ENCODE results near the gene ESPN. TPM values are rescaled to one million over a fixed set of nuclear protein-coding genes. Genes with fewer than 3 reads are reported as not detected.

The ESPN gene
- total RNA-seq, 1 donor from 2014 or later: 0.77 TPM

DNA sequence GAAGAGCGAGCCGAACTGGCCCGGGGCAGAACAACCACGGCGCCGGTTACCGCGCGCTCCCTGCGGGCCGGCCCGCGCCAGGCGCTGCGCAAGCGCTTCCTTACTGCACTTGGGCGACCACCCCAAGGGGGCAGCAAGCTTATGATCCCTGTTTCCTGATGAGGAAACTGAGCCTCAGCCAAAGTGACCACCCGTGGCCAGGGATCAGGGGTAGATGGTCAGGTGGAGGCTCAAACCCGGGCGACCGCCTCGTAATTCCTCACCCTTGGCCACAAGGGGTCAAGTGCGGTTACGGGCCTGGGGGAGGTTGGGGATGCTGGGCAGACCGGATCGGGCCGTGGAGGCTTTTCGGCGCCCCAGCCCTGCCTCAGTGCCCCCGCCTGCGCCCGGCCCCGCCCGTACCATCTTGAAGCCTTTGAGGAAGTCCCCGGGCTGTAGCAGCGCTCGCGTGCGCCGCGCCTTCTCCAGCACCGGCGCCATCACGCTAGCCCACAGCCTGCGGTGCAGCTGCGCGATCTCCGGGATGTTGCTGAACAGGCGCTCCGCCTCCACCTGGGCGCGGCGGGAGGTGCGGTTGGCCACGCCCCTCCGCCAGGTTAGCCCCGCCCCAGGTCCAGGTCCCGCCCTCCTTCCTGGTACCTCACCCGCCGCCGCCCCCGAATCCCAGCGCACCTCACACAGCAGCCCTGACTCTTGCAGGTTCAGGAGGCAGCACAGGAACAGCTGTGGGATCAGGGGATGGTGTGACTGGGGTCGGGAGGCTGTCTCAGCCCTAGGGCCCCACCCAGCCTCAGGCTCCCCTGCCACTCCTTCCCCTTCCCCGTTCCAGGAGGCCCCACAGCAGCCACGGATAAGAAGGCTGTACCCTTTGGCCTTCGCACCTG, 46.8 kb downstream of the ESPN start:
- ATAC-seq: no peak
- intact Hi-C loops (cut with micrococcal nuclease): no loop called here
- no peak for DNase-seq

DNA sequence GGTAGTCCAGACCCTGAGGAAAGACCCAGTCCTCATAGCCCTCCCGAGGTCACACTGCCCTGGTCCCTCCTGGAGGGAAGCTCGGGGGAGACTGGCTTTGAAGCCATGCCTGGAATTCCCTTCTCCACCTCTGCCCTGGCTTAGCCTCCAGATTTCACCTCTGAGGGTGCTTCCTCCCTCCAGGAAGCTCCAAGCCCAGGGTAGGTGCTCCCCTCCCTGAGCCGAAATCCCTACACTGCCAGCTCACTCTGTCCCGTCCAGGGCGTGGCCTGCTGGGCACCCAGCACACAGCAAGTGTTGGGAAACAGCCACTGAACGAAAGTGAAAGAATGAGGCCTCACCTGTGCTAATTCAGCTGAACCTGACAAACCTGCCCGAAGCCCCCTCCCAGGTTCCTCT, 47.4 kb downstream of the ESPN start:
- intact Hi-C loops (cut with micrococcal nuclease): no loop called here
- no peak for DNase-seq
- no peak for ATAC-seq

DNA sequence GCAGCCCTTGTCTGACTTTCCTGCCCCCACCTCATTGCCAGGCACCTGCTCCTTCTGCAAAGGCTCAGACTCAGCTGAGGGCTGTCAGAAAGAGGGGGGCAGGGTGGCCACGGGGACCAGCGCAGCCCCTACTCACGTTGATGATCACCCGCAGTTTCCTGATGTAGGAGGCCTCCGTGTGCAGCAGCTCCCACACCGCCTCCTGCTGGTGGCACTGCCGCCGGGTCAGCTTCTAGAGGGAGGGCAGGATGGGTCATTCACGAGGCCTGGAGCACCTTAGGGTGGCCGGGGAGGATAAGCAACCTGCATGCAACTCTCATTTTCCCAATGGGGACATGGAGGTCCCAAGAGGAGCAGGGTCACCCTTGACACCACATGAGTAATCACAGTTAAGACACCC, 47.8 kb downstream of the ESPN start:
- DNase-seq: no peak
- ATAC-seq: no peak
- intact Hi-C loops (cut with micrococcal nuclease): no loop called here

DNA sequence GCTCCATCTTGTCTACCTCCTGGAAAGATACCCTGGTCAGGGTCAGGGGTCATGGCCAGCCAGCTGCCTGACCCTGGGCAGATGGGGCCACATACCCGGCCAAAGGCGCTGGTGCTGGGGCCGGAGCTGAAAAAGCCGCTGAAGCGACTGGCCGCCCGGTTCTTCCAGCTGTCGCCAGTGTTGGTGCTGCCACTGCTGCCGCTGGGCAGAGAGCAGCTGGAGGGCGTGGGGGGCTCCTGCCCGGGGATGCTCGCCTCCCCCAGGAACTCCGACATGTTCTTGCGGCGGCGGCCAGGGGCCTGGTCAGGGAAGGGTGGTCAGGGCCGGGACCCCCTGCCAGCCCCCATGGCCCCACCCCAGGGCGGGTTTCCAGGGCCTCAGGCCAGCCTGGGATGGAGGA, 48.6 kb downstream of the ESPN start:
- no peak for DNase-seq
- intact Hi-C loops (cut with micrococcal nuclease): no loop called here
- no peak for ATAC-seq

DNA sequence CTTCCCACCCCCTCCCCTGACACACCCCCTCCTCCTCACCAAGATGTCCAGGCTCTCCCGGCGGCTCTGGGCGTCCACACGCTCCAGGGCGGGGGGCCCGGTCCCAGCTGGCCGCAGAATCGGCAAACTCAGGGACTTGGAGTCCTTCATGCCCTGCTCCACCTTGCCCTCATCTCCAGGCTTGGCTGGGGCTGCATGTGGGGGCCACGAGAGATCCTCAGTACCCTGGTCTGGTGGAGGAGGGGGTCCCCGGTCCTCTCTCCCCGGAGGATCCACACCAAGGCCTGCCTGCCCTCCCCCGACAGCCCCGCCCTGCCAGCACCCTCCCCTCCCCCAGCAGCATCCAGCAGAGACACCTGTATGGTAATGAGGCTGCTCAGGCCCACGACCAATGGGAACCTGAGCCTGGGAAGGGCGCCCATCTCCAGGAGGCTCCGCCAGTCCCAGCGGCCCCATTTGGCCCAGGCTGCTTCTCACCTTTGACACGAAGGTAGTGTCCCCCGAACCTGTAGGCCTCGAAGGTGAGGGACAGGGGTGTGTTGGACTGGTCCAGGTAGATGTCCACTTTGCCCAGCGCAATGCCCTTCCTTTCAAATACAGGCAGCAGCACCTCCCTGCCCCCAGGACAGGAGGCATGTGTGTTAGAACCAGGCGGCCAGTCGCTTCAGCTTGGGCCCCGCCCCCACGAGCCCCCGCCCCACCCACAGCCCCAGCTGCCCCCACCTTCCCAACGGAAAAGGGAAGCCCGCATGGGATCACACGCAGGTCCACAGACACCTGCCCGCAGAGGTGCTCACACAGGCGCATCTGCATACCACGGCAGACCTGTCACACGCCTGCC, 49.6 kb downstream of the ESPN start:
- intact Hi-C loops (cut with micrococcal nuclease): no loop called here
- ATAC-seq (no peak), DNase-seq (no peak)

DNA sequence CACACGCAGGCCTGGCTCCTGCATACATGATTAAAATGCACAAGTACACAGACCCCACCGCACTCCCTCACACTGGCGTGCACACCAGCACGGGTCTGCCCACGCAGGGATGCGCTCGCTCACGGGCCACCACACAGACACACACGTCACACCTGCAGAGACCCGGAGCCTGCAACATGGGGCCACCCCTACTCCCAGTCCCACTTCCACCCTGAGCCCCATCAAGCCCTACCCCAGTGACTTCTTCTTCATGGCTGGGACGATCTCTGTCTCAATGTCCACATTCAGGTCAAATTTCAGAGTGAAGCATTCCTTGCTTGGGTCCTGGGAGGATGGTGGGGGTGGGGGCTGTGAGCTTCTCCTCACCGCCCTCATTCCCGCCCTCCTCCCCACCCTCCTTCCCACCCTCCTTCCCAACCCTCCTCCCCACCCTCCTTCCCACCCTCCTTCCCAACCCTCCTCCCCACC, 50.3 kb downstream of the ESPN start:
- DNase-seq (no peak), ATAC-seq (no peak)
- intact Hi-C loops (cut with micrococcal nuclease): no loop called here

DNA sequence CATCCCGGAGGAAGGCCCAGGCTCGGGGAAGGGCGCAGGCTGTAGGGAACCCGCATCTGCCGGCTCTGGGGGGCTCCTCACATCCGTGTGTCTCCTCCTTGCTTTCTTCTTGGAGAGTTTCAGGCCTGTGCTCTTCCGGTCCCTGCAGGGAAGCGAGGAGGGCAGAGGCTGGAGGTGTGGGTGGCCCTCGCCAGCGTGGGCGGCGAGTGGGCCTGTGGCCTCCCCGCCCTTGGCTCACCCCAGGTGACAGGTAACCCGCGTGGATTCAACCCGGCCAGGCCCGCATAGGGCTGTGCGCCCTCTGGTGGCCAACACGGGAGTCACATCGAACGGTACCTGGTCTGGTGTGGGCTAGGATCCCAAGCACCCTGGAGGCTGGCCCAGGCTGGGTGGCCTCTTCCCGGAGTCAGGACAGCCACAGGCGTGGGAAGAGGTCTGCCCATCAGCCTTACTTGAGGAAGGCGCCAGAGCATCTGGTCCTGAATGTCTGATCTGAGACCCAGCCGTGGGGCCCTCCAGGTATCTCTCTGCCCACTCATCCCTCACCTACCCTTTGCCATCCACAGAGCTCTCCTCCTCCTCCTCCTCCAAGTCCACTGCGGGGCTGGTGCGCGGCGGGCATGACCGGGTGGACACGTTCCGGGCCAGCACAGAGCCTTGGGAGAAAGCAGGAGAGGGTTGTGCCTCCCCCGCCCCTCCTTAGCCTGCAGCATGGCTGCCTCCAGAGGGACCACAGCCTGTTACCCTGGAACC, 51.0 kb downstream of the ESPN start:
- ATAC-seq: peak; percentile 81
- intact Hi-C loops (cut with micrococcal nuclease): no loop called here
- DNase-seq: peak; percentile 79

DNA sequence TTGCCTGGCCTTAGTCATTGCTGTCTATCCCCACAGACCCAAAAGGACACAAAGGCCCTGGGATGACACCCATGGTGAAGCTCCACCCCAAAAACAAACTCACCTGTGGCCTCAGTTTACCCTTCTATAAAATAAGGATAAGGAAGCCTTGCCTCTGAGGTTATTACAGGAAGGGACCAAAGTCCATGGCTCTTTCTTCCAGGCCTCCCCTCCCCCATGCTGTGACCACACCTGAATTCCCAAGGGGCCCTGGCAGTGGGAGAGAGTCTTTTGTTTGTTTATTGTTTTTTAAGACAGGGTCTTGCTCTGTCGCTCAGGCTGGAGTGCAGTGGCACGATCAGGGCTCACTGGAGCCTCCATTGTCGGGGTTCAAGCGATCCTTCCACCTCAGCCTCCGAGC, 51.9 kb downstream of the ESPN start:
- DNase-seq (no peak), ATAC-seq (no peak)
- intact Hi-C loops (cut with micrococcal nuclease): no loop called here

DNA sequence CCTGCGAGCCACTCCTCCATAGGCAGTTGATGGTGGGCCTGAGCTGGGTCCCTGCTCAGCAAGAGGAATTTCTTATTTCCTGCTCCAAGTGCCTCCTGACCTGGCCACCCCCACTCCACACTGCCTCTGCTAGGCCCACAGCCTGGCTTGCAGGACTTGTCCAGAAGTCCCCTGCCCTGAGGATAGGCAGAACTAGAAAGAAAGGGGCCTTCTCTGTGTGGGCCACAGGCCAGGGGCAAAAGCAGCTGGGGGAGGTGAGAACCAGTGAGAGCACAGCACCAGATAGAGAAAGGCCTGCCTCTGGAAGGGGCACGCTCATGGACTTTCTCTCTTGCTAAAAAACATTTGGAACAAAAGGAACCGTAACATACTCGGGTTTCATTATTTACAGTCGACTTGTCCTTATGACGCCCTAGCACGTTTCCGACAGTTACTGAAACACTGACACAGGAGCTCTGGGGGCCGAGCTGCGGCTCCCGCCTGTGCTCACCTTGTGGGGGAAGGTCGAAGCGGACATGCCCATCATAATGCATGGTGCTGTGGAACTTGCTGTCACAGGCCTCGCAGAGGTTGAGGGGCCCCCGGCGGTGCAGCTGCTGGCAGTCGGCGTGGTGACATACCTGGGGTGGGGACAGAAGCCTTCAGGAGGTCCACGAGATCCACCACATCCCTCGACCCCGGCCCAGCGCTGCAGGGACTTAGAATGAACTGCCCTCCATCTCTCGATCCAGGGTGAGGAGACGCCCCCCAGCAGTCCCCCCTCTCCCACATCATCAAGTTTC, 52.7 kb downstream of the ESPN start:
- DNase-seq: no peak
- ATAC-seq: no peak
- intact Hi-C loops (cut with micrococcal nuclease): no loop called here

DNA sequence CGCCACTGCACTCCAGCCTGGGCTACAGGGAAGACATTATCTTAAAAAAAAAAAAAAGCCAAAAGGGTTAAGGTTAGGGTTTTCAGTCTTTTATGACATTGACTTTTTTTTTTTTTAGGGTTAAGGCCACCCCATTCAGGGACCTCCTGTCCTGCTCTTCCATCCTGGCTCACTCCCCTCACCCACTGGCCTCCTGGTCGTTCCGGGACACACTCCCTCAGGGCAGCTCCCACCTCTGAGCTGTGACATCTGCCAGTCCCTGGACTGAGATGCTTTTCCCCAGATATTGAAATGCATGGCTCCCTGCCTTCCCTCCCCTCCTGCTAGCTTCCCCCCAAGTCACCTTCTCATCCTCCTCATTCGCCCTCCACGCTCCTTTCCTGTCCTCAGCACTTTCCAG, 57.2 kb downstream of the ESPN start:
- intact Hi-C loops (cut with micrococcal nuclease): no loop called here
- no peak for ATAC-seq
- no peak for DNase-seq

DNA sequence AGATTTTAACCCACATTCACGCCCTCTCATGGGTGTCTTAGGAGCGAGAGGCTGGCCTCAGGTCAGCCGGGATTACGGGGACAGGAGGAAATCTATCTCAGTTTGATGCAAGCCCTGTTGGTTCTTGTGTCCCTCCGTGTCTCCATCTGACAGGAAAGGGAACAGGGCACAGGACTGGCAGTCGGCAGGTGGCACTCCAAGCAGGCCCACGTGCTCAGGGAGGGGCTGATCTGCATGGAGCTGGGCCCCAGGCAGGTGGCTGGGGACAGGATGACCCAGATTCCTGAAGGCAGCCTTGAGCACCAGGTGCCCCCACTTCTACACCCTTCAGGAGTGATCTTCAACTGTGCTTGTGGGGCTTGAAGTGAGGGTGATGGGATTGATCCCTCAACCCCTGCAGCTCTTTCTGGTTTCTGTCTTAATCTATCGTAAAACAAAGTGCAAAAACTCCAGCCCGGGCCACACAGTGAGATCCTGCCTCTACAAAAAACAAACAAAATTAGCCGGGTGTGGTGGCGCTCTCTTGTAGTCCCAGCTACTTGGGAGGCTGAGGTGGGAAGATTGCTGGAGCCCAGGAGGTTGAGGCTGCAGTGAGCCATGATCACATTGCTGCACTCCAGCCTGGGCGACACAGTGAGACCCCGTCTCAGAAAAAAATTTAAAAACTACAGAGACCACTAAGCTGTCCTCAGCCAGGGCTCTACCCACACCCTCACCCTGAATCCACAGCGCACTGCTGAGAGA, 58.6 kb downstream of the ESPN start:
- ATAC-seq: no peak
- intact Hi-C loops (cut with micrococcal nuclease): no loop called here
- DNase-seq: no peak

DNA sequence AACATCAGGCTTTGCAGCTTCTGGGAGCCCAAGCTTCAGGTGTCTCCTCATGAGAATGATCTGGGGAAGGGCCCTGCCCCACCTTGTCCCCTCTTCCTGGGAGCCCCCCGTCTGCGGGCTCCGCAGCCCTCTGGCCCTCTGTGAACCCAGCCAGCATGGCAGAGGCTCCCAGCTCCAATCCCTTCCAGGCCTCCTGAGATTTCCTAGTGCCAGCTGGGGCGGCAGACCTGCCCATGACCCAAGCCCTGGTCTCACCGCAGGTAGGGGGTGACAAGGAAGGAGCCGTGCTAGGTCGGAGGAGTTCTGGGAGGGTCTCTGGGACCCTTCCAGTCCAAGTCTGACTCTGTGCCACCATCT, 59.2 kb downstream of the ESPN start:
- DNase-seq (no peak), ATAC-seq (no peak)
- intact Hi-C loops (cut with micrococcal nuclease): no loop called here

DNA sequence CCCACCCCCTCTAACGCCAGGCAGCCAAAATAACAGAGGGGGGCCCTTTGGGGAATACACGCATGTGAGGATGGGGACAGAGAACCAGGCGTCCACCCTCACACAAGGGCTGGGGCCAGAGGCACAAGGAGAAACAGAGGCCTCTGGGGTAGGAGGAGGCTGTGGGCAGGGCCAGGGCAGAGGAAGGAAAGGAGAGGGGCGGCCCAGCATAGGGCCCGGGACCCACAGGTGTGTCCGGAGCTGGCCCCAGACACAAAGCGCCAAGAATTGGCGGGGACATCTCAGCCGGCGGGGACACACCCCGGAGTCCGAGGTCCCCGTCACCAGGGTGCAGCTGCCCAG, 60.2 kb downstream of the ESPN start:
- ATAC-seq: peak; percentile 12
- intact Hi-C loops (cut with micrococcal nuclease): loop anchor here (5.0 kb wide), 1 partner anchor 68 kb away; the partner anchor contains the start of gene NOL9
- no peak for DNase-seq

DNA sequence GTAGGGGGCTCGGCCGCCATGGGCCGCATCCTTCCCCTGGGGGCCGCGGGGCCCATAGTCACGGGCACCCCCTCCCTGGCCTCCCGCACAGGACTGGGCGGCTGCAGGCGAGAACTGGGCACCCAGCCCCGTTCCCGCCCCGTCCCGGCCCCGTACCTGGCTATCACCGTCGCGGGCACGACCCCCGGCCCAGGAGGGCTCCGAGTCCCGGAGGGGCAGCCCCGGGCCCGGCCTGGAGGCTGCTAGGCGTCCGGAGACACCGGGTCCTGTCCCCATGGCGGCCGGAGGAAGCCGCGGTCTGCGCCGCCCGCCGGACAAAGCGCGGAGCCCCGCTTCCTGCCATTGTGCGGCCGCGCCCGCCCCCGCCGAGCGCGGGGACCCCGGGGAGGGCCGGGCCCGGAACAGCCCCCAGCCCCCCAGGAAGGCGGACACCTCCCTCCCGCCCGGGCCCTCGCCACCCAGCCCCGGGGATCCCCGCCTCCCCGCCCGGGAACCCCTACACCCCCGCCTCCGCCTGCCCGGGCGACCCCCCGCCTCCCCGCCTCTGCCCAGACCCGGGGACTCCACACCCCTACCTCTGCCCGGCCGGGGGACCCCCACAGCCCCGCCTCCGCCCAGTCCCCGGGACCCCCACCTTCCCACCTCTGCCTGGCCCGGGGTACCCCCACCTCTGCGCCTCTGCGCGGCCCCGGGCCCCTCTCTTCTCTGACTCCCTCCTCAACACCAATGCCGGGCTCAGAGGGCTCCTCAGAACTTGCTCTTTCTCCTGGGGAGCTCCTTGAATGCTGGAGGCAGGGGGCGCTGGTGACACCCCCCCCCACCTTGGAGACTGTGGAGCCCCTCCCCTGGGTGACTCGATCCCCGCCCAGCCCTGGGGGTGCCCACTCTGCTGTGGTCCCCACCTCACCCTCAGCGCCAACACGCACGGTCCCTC, 60.9 kb downstream of the ESPN start:
- intact Hi-C loops (cut with micrococcal nuclease): loop anchor here (5.0 kb wide), 1 partner anchor 67 kb away; the partner anchor contains the start of gene NOL9
- ATAC-seq (peak; percentile 21), DNase-seq (no peak)

DNA sequence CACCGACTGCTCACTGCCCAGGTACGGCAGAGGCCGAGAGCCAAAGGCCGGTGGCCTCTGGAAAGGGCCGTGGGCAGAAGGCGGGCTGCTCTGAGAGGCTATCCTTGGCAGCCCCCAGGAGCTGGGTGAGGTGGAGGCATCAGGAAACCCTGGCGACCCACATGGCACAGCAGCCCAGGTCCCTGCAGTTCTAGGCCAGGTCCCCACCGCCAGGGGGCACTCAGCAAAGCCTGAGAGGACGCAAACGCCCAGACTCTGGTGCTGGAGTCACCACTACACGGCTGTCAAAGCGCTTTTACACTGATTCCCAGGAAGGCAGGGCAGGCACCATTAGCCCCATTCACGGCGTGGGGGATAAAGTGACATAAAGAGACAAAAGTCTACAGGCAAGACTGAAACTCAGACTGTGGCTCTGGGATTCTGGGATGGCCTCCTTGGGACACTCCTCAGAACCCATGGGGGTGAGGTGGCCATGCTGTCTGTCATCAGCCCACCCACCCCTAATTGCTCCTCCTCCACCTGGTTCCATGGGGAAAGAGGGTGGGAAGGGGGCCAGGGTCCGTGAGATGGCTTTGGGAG, 61.9 kb downstream of the ESPN start:
- DNase-seq: peak; percentile 92
- ATAC-seq: peak; percentile 70
- intact Hi-C loops (cut with micrococcal nuclease): loop anchor here (5.0 kb wide), 1 partner anchor 66 kb away; the partner anchor contains the start of gene NOL9

DNA sequence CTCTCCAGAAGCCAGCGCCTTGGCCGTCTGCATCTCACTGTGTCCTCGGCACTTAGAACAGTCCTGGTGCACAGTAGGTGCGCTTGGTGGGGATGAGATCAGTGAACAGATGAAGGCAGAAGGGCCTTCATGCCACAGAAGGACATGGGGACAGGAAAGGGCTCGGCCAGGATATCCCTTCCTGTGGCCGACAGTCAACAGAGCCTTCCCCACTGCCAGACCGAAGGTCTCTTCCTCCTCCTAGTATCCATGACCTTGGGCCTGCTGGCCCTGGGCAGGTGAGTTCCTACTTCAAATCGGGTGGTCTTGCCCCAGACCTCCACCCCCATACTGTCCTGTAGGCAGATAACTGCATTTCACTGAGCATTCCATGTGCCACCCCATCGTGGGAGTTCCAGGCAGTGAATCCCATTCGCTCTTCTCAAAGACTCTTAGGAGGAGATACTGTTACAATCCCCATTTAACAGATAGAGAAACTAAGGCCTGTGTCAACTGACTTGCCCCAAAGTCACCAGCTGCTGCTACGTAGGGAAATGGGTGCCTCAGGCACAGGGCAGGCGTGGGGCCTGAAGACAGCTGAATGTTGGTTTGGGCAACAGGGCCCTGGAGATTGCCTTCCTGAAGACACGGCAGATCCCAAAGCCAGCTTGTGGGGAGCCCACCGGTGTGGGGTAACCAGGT, 63.4 kb downstream of the ESPN start:
- no peak for DNase-seq
- ATAC-seq: no peak
- intact Hi-C loops (cut with micrococcal nuclease): loop anchor here (5.0 kb wide), 1 partner anchor 64 kb away; the partner anchor contains the start of gene NOL9

All from left ventricle myocardium superior (tissue), 1 donor.